Testis (tissue), 3 donors: ENCODE data around the gene TMEM273. TPM values are rescaled to one million over a fixed set of nuclear protein-coding genes. Genes with fewer than 3 reads are reported as not detected.

Source experiments
- DNase-seq: peaks from one replicate; pipeline ENCODE4 v3.0.0-alpha.2; 2019
- H3K27ac ChIP-seq, 2 donors: fragments of 200-600 bp; sonication (generic); one replicate each; pipeline ENCODE4 v1.5.1; 2019
- H3K27me3 ChIP-seq: fragments of 200-600 bp; sonication (generic); one replicate; pipeline ENCODE4 v1.5.1; 2019
- H3K36me3 ChIP-seq: fragments of 200-600 bp; sonication (generic); one replicate; pipeline ENCODE4 v1.5.1; 2017; ENCODE audit warnings: low read depth; ENCODE audit errors: missing control alignments
- H3K4me1 ChIP-seq: fragments of 200-600 bp; sonication (generic); one replicate; pipeline ENCODE4 v1.5.1; 2019
- H3K4me3 ChIP-seq, 2 donors: fragments of 200-600 bp; sonication (generic); one replicate each; pipeline ENCODE4 v1.5.1; 2017 to 2019
- H3K9me3 ChIP-seq: fragments of 200-600 bp; sonication (generic); one replicate; pipeline ENCODE4 v1.5.1; 2017
- CTCF ChIP-seq, 3 experiments: fragments of 450-650 bp in 2 of 3; fragments of 200-600 bp in 1 of 3; sonication (generic) in 1 of 3; IDR thresholded peaks; one replicate each; pipeline ENCODE4 v1.5.1; 2016 to 2019; ENCODE audit warnings: antibody characterized with exemption in 3 of 3, mild to moderate bottlenecking in 2 of 3, moderate library complexity in 1 of 3
- POLR2A ChIP-seq: fragments of 450-650 bp; IDR thresholded peaks from one replicate; pipeline ENCODE4 v1.6.1; 2017; ENCODE audit warnings: antibody characterized with exemption, mild to moderate bottlenecking, moderate library complexity
- WGBS, 2 donors: methylation state at CpG; one replicate each; pipeline ENCODE4 v1.1.5; 2018; 5-methylcytosine and 5-hydroxymethylcytosine counted together
- intact Hi-C: fragments of 100-400 bp; cut with DNase I; formaldehyde crosslinking; loops from one replicate; pipeline ENCODE4 v1.15.1; 2023; ENCODE audit warnings: low total_unique reads
- polyA plus RNA-seq: library from polyadenylated mRNA; stranded (reverse); fragments of 350-450 nt; fragmentation: Illumina TruSeq; extraction: RNeasy Lipid Tissue Mini Kit (QIAGEN cat#74804); gene quantifications from one replicate; pipeline ENCODE4 v1.2.3, GENCODE V29; 2014; ENCODE audit warnings: low read depth, low replicate concordance; ENCODE audit not compliant: insufficient read depth
- total RNA-seq, 2 donors: library from RNA; depleted of rRNA; stranded (reverse); fragments of >200 nt; gene quantifications; one replicate each; pipeline ENCODE4 v1.2.3, GENCODE V29; 2016

The TMEM273 gene
- total and polyA plus RNA-seq, 3 donors from 2014 or later, result 4.5 to 8.2 (median 5.3) TPM

- intact Hi-C loops, result no loop called here
- no peaks in the 10 kb centered on the region for H3K36me3 ChIP-seq
- H3K4me1 ChIP-seq, result peaks cover 6% of the 10 kb centered on the region
- 86 to 91% methylated on average over 2 of the region's 2 CpGs for WGBS, 2 donors
- DNase-seq, result no peak
- TF ChIP-seq POLR2A (no peak), CTCF (IDR thresholded peaks at IDR 0.05) (no peak)
- H3K27ac ChIP-seq, result no peak overlapping the region
- H3K27me3 ChIP-seq, result no peaks in the 10 kb centered on the region
- no peaks in the 10 kb centered on the region for H3K9me3 ChIP-seq
- no peak overlapping the region for H3K4me3 ChIP-seq
Measured at GRCh38 chr10:49144058-49144720, 44.0 kb downstream of the TMEM273 start.

- no peak for DNase-seq
- H3K27ac ChIP-seq, result no peak overlapping the region
- no peaks in the 10 kb centered on the region for H3K36me3 ChIP-seq
- H3K9me3 ChIP-seq, result no peaks in the 10 kb centered on the region
- no peaks in the 10 kb centered on the region for H3K27me3 ChIP-seq
- intact Hi-C loops, result no loop called here
- no peak for TF ChIP-seq CTCF (IDR thresholded peaks at IDR 0.05)
- no peak for TF ChIP-seq POLR2A
- H3K4me3 ChIP-seq, result no peak overlapping the region
- peaks cover 7% of the 10 kb centered on the region for H3K4me1 ChIP-seq
Measured at GRCh38 chr10:49143249-49143648, 44.9 kb downstream of the TMEM273 start.

GRCh38 chr10:49141541-49142332, 46.5 kb downstream of the TMEM273 start:
- intact Hi-C loops, result no loop called here
- WGBS, 2 donors, result 87 to 92% methylated on average over 5 of the region's 5 CpGs

GRCh38 chr10:49140304-49141177, 47.6 kb downstream of the TMEM273 start:
- 89 to 92% methylated on average over 5 of the region's 5 CpGs for WGBS, 2 donors
- TF ChIP-seq POLR2A (no peak), CTCF (IDR thresholded peaks at IDR 0.05) (no peak)
- H3K9me3 ChIP-seq, result no peaks in the 10 kb centered on the region
- H3K27me3 ChIP-seq, result no peaks in the 10 kb centered on the region
- H3K4me1 ChIP-seq, result peaks cover 7% of the 10 kb centered on the region
- no peak overlapping the region for H3K4me3 ChIP-seq
- intact Hi-C loops, result no loop called here
- no peaks in the 10 kb centered on the region for H3K36me3 ChIP-seq
- no peak overlapping the region for H3K27ac ChIP-seq
- DNase-seq, result no peak

More at GRCh38 chr10:49141541-49142332, 46.5 kb downstream of the TMEM273 start:
- no peak overlapping the region for H3K27ac ChIP-seq
- no peaks in the 10 kb centered on the region for H3K27me3 ChIP-seq
- DNase-seq, result no peak
- TF ChIP-seq POLR2A (no peak), CTCF (IDR thresholded peaks at IDR 0.05) (no peak)
- H3K36me3 ChIP-seq, result no peaks in the 10 kb centered on the region
- peaks cover 7% of the 10 kb centered on the region for H3K4me1 ChIP-seq
- no peak overlapping the region for H3K4me3 ChIP-seq
- H3K9me3 ChIP-seq, result no peaks in the 10 kb centered on the region
